ENCODE results near the gene ST6GALNAC4. TPM values are rescaled to one million over a fixed set of nuclear protein-coding genes. Genes with fewer than 3 reads are reported as not detected.
"Not testable (repeated sequence)": the region's sequence is repeated elsewhere in the genome, so short reads cannot be mapped to it uniquely, and the experiment has no call there.

The ST6GALNAC4 gene
- total RNA-seq, 2 donors from 2014 or later = 25.4 to 66.5 TPM

- Histone ChIP-seq H3K9me3 (no peaks in the 10 kb centered on the region), H3K4me3 (no peak overlapping the region), H3K27me3 (no peaks in the 10 kb centered on the region), H3K36me3 (no peaks in the 10 kb centered on the region), H3K27ac (no peak overlapping the region), H3K4me1 (peaks cover 23% of the 10 kb centered on the region), H3K9ac (ENCODE audit: low read depth in 2 of 2, low read length in 2 of 2) (no peak overlapping the region)
- no peak for DNase-seq
- TF ChIP-seq CTCF (IDR thresholded peaks at IDR 0.05) = no peak
- intact Hi-C loops (cut with DNase I) = loop anchor here (10.0 kb wide), 1 partner anchor 68 kb away; the partner anchor contains the start of gene FPGS
Observed at GRCh38 chr9:127872369-127873222, 44.2 kb downstream of the ST6GALNAC4 start.

DNA sequence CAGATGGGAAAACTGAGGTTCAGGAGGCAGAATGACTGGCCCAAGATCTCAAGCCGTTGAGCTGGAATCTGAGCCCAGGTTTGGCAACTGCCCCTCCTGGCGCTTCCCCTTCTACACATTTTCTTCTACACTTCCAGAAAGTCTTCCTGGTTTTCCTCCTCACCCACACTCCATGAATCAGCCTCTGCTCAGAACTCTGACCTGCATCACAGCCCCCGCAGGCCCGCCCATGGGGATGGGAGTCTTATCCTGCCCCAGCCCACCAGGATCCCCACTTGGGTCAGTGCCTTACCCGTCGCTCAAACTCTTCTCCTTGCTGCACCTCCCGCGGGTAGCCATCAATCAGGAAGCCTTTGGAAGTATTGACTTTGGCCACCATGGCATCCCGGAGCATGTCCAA lies 45.3 kb downstream of the ST6GALNAC4 start:
- no peaks in the 10 kb centered on the region for H3K36me3 ChIP-seq
- no peak for DNase-seq
- intact Hi-C loops (cut with DNase I) = loop anchor here (2.0 to 10.0 kb wide), 2 partner anchors 45 to 67 kb away; partner anchors contain the start of genes FPGS and ST6GALNAC4
- peaks cover 19% of the 10 kb centered on the region for H3K4me1 ChIP-seq
- no peaks in the 10 kb centered on the region for H3K9me3 ChIP-seq
- H3K27me3 ChIP-seq = no peaks in the 10 kb centered on the region
- H3K9ac ChIP-seq (ENCODE audit: low read depth in 2 of 2, low read length in 2 of 2) = no peak overlapping the region
- H3K27ac ChIP-seq = no peak overlapping the region
- H3K4me3 ChIP-seq = no peak overlapping the region
- TF ChIP-seq CTCF (IDR thresholded peaks at IDR 0.05) = no peak

- Histone ChIP-seq H3K27me3 (no peaks in the 10 kb centered on the region), H3K27ac (no peak overlapping the region), H3K9ac (ENCODE audit: low read depth in 2 of 2, low read length in 2 of 2) (no peak overlapping the region), H3K9me3 (no peaks in the 10 kb centered on the region), H3K36me3 (no peaks in the 10 kb centered on the region), H3K4me3 (no peak overlapping the region), H3K4me1 (peaks cover 12% of the 10 kb centered on the region)
- intact Hi-C loops (cut with DNase I) = loop anchor here (2.0 to 10.0 kb wide), 2 partner anchors 46 to 66 kb away; partner anchors contain the start of genes FPGS and ST6GALNAC4
- DNase-seq = no peak
- TF ChIP-seq CTCF (IDR thresholded peaks at IDR 0.05) = no peak
Observed at GRCh38 chr9:127870887-127871286, 46.0 kb downstream of the ST6GALNAC4 start.

- H3K9ac ChIP-seq (ENCODE audit: low read depth in 2 of 2, low read length in 2 of 2); H3K27me3 ChIP-seq; H3K36me3 ChIP-seq; H3K4me3 ChIP-seq; H3K9me3 ChIP-seq; DNase-seq; H3K27ac ChIP-seq: not testable (repeated sequence)
- H3K4me1 ChIP-seq = peaks cover 12% of the 10 kb centered on the region
- peak; percentile 42 for TF ChIP-seq CTCF (IDR thresholded peaks at IDR 0.05)
- intact Hi-C loops (cut with DNase I) = loop anchor here (2.0 to 10.0 kb wide), 2 partner anchors 47 to 65 kb away; partner anchors contain the start of genes FPGS and ST6GALNAC4
Observed at GRCh38 chr9:127870153-127870491, 46.7 kb downstream of the ST6GALNAC4 start.

DNA sequence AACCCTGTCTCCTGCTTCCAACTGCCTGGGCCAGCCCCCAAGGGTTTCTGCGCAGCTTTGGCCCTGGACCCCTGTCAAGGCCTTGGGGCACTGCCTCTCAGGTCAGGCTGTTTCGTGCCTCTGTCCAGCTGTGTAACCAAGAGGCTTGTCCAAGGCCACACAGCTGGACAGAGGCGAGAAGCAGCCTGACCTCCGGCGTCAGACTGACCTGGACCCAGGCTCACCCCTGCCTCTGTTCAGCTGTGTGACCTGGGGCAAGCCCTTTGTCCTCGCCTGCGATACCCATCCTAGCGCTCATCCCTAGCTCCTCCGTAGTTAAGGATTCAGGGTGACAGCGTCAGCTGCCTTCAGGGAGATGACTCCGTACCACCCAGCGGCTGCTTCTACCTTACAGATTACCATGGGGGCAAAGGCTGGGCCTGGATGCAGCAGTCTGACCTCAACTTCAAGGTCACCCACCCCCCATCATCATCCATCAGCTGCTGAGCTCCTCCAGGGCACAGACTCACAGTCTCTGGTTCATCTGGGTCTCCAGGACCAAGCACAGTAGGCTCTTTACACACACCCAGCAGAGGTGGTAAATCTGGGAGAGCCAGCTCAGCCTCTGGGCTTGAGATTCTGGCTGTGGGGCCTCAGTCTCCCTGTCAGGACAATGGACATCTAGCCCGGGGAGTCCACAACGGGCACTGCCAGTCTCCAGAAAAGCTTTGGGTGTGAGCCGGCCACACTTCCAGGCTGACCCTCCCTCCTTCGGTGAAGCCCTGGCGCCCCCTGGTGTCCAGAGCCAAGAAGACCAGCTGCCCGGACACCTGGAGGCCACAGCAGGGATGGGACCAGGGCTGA lies 47.3 kb downstream of the ST6GALNAC4 start:
- peaks cover 7% of the 10 kb centered on the region for H3K4me1 ChIP-seq
- no peaks in the 10 kb centered on the region for H3K27me3 ChIP-seq
- no peak overlapping the region for H3K9ac ChIP-seq (ENCODE audit: low read depth in 2 of 2, low read length in 2 of 2)
- H3K27ac ChIP-seq = no peak overlapping the region
- DNase-seq = peak; percentile 94
- H3K9me3 ChIP-seq = no peaks in the 10 kb centered on the region
- intact Hi-C loops (cut with DNase I) = loop anchor here (2.0 to 10.0 kb wide), 3 partner anchors 47 to 132 kb away; partner anchors contain the start of genes FPGS, ST6GALNAC4 and TOR2A
- H3K36me3 ChIP-seq = no peaks in the 10 kb centered on the region
- no peak overlapping the region for H3K4me3 ChIP-seq
- peak; percentile 81 for TF ChIP-seq CTCF (IDR thresholded peaks at IDR 0.05)
